AG09319 (cell line): ENCODE measurements around the gene PLCL1.

Experiments used
- DNase-seq: peaks from one replicate; pipeline ENCODE4 v3.0.0-alpha.2; 2010; ENCODE audit warnings: low read depth; ENCODE audit errors: extremely low read depth
- TF ChIP-seq, protein P1 (sequence below): IDR thresholded peaks from 2 replicates; pipeline ENCODE4 v1.5.1; 2011; ENCODE audit warnings: low read depth, mild to moderate bottlenecking, inconsistent platforms, low read length, moderate library complexity

PLCL1 gene

DNA sequence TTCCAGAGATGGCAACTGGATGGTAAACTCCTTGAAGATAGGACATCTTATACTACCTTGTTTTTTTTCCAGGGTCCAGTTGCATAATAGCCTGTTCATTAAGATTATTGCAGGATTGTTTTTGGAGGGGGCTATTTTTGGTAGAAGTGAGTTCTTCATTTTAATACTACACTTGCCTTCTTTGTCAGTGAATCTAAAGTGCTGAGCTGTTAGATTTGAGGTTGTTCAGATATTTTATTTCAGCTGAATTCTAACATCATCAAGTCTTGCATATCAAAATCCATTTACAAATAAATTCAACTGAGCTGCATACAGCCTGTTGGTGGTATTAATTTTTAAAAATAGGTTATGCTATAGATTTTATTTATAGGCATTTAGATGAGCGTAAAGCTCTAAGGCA, 72.1 kb downstream of the PLCL1 start:
- TF ChIP-seq, protein P1, sequence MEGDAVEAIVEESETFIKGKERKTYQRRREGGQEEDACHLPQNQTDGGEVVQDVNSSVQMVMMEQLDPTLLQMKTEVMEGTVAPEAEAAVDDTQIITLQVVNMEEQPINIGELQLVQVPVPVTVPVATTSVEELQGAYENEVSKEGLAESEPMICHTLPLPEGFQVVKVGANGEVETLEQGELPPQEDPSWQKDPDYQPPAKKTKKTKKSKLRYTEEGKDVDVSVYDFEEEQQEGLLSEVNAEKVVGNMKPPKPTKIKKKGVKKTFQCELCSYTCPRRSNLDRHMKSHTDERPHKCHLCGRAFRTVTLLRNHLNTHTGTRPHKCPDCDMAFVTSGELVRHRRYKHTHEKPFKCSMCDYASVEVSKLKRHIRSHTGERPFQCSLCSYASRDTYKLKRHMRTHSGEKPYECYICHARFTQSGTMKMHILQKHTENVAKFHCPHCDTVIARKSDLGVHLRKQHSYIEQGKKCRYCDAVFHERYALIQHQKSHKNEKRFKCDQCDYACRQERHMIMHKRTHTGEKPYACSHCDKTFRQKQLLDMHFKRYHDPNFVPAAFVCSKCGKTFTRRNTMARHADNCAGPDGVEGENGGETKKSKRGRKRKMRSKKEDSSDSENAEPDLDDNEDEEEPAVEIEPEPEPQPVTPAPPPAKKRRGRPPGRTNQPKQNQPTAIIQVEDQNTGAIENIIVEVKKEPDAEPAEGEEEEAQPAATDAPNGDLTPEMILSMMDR, result no peak
- no peak for DNase-seq

DNA sequence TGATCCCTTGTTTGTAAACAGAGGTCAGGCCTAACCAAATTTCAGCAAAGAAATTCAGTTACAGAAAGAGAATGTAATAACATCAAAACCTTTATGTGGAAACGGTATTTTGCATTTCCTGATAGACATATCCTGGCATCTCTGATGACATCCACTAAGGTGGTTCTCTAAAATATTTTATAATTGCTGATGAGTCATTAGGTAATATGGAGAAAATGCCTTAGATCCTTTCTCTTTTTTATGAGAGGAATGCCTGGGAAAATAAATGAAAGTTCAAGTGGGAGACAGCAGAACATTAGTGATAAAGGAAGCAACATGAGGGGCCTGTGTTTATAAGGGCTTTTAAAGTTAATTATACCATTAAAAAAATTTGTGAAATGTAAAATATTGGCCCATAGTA, 72.6 kb downstream of the PLCL1 start:
- DNase-seq, result no peak
- TF ChIP-seq, protein P1, result no peak

DNA sequence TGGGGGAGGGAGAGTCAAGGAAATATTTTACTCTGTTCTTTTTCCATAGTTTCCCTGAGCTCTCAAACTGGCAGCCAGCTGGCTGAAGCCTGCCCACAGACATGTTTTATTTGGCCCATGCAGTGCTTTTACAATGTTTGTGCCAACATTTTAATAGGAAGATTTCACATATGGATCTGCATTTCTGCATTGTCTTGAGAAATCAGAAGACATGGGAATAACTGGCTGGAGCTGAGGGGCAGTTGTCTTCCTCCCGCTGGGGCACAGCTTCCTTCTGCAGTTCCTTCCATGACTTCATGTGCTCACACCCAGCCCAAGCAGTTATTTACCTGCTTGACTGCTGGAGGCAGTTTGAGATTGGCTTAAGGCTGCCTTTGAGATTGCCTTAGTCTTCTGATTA, 74.4 kb downstream of the PLCL1 start:
- DNase-seq, result no peak
- TF ChIP-seq, protein P1, result no peak

DNA sequence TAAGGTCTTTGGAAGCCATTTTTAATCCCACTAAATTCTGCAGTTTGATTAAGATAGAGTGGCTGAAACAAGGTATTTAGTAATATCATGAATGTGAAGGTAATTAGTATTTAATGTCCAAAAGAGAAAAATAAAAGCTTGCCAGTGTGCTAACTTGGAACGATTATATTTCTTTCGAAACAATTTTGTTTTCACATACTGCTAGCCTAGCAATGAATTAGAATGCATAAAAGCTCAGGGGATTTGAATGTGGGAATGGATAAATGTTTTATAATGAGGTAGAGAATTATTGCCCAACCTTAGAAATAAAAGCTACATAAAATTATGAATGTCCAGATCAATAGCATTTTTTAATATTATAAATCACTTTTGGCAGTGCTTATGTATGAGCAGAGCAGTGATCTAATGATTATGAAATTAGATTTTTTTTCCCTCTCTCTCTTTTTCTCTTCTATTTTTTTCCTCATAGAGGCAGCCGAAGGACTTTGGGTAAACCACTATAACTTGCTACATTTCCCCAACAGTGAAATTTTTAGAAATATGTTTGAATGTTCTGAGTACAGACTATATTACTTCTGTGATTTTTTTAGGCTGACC, 75.5 kb downstream of the PLCL1 start:
- TF ChIP-seq, protein P1, result no peak
- DNase-seq, result no peak

DNA sequence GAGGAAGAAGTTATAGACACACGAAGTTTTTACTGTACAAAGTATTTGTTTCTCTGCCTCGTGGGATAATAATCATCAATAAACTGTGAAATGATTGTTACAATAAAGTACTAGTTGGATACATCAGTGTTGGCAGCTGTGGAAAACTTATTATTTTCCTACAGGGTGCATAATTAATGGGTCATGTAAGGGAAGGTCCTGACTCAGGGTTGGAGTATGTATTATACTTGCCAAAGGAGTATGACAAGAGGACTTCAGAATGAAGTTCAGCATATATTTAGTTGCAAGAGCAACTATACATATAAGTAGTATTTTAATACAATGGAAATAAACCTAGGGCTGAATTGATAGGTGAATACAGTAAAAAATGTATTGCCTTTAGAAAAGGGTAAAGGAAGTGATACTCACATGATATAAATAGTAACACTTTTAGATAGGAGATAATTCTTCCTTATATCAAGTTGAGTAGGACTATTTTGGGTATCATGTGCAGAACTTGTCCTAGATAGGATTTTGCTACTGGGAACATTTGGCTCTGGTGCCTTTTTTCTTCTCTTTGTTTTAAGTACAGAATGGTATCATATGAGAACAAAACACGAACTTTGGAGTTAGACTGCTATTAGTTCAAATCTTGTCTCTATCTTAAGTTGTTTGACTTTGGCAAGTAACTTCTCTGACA, 79.1 kb downstream of the PLCL1 start:
- TF ChIP-seq, protein P1, result no peak
- no peak for DNase-seq

DNA sequence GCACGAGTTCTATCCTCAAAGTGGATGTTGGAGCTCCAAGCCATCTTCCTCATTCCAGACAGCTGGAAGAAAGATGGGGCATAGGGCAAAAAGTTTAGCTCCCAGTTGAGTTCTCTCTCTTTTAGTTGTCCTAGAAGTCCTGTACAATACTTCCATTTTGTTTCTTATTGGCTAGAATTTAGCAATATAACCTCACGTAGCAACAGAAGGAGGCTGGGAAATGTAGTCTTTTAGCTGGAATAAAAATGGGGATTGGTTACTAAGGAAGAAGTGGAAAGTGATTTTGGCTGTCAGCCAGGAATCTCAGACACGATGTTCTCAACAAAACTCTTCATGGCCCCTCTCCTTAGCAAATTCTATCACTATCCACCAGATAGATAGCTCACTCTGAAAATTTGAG, 79.9 kb downstream of the PLCL1 start:
- no peak for DNase-seq
- TF ChIP-seq, protein P1, result no peak

DNA sequence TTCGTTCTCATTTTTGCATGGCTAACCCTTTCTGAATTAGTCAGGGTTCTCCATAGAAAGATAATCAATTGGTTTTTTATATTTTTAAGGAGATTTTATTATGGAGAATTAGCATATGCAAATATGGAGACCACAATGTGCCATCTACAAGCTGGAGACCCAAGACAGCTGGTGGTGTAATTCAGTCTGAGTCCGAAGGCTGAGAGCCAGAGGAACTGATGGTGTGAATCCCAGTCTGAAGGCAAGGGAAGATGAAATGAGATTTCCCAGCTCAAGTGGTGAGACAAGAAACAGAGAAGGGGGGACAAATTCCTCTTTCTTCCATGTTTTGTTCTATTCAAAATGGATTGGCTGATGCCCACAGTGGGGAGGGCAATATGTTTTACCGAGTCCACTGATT, 80.7 kb downstream of the PLCL1 start:
- TF ChIP-seq, protein P1, result no peak
- DNase-seq, result no peak
